ENCODE data around the gene TBC1D10A.

TBC1D10A gene

DNA sequence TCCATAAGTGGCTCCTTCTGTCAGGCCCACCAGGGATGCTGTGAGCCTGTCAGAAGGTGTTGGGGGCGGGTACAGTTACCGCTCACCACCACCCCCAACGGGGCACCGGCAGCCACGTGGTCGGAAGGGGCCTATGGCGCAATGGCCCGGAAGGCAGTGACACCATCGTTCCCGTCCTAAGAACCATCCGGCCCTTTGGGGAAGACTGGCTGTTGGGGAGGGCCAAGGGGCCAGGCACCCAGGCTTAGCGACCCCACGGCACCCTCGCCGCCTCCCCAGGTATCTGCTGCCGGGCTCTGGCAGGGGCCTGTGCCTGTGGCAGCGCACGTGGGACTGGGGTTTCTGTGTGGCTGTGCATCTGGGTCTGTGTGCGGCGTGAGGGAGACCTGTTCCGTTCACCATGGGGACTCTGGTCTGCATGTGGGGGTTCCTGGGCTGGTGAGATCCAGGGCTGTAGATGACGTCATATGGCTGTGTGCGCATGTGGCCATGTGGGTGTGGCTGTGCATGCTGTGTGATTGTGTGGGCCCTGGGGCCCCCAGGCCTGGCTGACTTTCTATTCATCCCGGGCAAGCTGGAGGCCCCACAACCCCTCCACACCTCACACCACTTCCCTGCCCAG lies 60.8 kb downstream of the TBC1D10A start:
- no peak for DNase-seq (ENCODE audit: low read depth)

DNA sequence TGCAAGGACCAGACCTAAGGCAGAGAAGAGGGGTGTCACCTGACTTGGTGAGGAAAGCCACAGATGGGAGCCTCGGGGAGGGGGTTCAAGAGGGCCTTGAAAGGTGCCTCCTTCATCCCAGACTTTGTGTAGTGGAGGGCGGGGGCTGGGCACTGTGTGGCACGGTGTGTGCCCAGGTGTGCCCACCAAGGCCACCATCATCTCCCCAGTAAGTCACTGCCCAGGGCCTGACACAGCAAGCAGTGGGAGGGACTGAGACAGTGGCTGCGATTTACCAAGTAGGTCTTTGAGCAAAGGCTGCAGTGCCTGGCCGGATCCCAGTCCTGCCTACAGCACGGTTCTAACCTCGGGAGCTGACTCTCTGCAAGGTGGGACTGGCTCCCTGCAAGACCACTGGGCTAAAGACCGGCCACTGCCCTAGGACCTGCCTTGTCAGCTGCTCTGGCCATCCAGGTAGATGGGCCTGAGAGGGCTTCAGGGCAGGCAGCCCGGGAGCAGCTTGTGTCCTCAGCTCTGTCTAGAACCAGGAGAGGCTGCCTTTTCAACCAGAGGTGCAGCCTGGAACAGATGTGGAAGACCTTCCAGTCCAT lies 61.5 kb downstream of the TBC1D10A start:
- no peak for DNase-seq (ENCODE audit: low read depth)

DNA sequence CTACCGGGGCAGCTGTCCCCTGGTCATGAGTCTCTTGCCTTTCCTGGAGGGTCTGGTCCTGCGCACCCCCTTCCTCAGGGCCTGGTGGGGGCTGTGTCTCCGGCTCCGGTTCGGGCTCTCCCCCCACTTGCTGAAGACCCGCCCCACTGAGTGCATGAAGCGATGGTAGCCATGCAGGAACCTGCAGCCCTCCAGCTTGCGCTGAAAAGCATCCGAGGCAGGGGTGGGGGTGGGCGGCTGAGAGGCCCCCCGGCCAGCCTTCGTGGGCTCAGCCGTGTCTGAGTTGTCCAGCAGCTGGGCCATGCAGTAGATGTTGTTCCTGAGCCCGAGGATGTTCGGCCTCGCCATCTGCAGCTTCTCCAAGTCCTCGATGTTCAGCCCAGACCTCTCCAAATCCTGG lies 62.9 kb downstream of the TBC1D10A start:
- DNase-seq (ENCODE audit: low read depth): no peak

DNA sequence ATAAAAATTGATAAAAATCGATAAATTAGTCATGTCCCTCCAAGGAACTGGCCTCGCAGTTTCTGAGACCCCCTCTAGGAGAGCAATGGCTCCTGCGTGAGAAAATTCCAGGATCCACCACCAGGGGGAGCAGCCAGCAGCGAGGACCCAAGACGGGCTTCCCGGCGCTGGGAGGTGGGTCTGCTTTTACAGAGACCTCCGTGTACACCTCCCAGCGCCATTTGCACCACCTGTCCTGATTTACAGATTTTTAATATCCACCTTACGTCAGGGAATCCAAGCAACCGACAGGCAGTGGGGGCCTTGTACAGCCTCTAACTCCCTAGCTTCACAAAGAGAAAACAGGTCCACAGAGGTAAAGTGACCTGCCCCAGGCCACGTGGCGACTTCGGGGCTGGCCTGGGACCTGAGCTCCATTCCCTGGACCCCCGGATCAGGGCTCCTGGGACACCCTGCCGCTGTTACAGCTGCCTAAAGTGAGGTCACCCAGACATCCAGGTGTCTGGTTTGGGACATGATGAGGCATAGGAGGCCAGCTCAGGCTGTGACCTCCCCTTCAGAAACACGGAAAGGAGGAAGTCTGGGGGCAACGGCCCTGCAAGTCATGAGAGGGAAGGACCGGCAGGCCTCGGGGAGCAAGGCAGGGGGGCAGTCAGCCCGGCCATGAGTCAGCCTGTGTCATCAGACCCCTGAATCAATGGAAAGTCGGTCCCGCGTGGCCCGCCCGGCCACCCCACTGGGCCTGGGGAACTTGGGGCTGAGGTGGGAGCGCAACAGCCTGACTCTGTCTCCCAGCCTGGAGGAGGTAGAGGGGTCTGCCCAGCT lies 63.6 kb downstream of the TBC1D10A start:
- DNase-seq (ENCODE audit: low read depth): peak; percentile 63

DNA sequence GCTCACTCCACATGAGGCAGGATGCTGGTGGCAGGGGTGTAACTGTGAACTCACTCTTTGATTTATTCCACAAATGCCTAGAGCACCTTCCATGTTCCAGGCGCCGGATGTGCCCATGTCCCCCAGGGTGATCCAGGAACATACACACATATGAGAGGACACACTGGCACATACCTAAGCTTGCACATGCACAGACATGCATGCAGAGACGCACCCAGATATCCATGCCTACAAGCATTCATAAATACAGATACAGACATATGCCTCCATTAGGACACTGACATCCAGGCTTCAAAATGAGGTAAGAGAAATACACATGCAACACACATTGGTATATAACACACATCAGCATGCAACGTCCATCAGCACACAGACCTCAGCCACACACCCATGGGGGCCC lies 64.6 kb downstream of the TBC1D10A start:
- DNase-seq (ENCODE audit: low read depth): no peak

DNA sequence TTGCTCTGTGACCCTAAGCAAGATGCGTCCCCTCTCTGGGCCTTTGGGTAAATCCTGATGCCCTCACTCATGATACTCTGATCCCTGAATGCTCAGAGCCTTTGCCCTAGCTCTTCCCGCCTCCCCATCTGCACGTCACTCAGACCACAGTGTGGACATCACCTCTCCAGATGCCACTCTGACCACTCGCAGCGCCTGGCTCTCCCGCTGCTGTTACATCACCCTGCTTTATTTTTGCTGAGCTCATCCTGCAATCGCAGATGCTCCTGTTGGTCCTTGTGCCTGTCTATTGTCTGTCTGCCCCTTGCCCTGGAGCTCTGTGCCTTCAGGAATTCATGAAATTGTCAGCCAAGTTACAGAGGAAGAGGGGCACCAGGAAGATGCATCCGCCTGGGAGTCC lies 65.6 kb downstream of the TBC1D10A start:
- no peak for DNase-seq (ENCODE audit: low read depth)

DNA sequence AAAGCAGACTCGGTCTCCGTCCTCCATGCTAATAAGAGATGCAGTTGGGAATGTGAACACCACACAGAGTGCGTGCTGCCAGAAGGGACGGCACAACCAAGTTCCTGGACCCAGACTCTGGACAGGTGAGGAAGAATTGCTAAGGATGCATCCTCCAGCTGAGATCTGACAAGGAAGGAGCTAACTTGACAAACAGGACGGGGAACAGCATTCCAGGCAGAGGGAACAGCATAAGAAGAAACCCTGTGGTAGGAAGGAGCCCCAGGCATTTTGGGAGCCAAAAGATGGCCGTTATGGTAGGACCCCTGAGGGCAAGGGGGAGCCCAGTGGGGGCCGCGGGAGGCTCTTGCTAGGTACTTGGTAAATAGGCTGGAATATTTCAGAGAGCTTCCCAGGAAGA lies 66.1 kb downstream of the TBC1D10A start:
- DNase-seq (ENCODE audit: low read depth): no peak

DNA sequence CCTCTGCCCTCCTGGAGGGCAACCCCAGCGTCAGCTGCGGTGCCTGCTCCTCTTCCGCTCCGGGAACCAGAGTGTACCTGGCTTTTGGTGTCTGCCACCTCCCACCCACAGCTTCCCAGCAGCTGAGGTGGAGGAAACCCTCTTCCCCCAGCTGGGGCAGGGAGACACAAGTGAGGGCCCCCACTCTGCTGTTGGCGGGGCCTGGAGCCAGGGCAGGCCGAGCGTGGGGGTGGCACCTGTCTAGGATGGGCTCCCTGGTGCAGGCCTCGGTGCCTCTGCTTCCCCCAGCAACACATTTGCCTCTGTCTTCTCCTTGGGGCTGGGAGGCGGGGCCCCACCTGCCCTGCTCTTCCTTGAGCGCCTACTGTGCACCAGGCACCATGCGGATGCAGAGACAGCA lies 66.5 kb downstream of the TBC1D10A start:
- DNase-seq (ENCODE audit: low read depth): no peak

DNA sequence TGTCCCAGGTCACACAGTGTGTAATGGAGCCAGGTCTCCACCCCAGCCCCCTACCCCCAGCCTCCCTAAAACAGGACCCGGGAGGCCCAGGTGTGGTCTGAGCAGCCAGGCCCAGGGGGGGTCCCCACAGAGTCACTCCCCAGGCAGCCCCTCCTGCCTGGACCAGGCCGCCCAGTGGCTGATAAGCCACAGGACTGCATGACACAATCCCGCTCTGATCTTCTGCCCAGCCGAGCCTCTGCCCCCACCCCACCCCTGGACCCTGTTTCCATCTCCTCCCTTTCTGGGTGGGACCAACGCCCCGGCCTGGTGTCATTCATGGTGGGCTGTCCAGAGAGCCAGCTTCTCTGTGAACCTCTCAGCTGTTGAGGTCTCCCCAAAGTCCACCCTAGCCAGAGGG lies 72.4 kb downstream of the TBC1D10A start:
- DNase-seq (ENCODE audit: low read depth): no peak

DNA sequence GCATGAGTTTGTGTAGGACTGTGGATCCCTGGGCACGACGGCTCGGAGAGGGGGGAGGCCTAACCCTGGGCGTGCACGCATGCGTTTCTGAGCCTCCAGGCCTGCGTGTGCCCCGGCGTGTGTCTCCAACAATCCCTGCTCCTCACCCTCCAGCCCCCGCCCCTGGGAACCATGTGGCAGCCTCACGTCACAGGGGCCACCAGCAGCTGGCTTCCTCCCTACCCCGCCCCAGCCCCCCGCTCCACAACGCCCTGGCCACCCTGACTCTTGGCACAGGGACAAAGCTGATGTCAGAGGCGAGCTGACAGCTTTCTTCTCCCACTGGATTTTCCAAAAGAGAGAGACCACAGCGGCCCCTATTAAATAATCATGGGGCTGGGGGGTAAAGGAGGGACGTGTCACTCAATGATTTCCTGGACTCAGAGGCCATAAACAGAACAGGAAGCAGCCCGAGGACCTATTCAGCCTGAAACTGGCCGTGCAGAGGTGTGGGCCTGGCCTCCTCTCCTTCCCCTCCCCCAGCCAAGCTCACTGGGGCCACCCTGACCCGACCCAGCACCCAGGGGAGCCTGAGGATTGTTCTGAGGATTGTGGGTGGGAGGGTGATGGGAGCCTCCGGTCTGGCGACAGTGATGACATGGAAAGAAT lies 73.4 kb downstream of the TBC1D10A start:
- DNase-seq (ENCODE audit: low read depth): peak; percentile 41

DNA sequence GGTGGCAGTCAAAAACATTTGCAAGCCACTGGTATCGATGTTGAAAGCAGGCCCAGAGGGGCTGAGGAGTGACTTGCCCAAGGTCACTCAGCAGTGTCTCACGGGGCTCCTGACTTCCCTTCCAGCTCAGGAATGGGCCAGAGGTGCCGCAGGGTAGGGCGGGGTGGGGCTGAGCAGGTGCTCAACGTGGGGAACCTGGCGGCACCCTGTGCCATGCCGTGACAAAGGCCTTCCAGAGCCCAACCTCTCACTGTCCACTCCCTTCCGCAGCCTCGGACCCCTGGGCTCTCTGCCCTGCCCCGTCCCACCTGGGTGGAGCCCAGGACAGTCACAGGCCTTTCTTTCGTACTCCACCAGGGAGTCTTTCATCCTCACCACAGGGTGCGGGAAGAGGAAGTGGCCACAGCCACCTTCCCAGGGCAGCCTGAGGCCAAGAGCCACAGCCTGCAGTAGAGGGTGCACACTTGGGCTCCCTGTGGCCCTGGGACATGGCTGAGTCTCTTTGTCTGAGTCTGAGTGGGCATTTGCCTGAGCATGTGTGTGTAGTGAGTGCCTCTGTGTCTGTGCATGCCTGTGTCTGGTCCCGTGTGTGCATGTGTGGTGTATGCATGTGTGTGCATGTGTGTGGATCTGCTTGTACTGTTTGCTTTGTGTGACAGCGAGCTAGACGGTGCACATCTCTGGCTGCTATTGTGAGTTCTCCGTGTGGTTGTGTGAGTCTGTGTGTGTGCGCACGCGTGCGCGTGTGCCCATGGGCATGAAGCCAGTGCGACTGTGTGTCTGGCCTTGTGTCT lies 74.1 kb downstream of the TBC1D10A start:
- no peak for DNase-seq (ENCODE audit: low read depth)

DNA sequence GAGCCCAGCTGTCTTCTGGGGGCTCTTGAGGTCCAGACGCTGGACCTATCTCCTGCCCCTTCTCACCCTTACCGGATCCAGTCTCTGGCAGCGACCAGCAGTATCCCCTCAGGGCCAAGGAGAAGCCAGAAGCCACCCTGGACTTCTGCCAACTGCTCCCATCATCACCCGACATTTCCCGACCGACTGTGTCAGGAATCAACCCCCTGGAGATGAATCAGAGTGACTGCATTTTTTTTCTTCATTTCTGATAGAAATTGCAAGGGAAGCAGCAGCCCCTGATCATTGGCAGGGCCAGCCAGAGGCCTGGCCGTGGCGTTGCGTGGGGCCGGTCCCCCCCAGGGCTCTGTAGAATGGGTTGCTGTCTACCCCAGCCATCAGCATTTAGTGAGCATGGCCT lies 75.0 kb downstream of the TBC1D10A start:
- DNase-seq (ENCODE audit: low read depth): peak; percentile 86

DNA sequence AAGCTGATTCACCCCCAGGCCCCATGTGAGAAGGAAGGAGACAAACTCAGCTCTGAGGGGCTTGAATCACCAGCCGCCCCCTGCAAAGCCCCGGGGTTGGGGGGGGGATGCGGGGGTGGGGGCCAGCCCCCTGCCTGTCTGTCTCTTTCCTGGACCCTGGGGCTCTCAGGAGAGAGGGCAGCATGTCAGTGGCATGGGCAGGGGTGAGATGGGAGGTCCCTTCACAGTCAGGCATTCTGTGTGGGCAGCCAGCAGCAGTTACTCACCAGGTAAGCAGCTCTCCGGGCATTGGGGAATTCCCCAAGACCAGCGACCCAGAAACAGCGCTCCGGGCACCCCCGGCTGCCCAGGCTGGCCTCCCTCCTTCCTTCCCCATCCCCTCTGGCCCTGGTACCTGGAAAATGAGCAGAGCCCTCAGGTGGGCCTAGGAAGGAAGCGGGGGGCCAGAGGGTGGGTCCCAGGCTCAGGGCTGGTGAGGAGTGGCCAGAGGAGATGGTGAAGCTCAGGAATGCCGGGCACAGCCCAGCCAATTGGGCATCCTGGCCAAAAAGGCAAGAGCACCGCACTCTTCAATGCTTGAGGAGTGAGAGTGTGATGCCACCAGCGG lies 76.0 kb downstream of the TBC1D10A start:
- peak; percentile 71 for DNase-seq (ENCODE audit: low read depth)

DNA sequence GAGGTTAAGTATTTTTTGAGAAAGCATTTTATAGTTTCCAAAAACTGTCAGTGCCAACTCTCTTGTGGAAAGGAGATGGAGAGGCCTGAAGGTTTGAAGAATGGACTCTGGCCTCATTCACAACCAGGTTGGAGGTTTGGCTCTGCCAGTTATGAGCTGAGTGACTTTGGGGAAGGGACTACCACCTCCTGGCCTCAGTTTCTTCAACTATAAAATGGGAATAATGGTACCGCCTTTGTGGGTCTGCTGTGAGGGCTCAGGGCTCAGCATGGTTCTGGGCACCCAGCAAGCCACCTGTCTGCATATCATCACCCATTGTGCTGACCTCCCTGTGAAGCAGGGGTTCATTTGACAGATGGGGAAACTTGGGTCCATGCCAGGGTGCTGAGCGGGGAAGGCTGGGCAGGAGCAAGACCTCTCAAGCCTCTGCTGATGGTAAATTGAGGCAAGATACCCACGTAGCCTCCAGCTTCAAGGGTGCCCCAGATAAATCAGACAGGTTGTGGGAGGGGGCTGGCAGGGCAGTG lies 76.6 kb downstream of the TBC1D10A start:
- no peak for DNase-seq (ENCODE audit: low read depth)

DNA sequence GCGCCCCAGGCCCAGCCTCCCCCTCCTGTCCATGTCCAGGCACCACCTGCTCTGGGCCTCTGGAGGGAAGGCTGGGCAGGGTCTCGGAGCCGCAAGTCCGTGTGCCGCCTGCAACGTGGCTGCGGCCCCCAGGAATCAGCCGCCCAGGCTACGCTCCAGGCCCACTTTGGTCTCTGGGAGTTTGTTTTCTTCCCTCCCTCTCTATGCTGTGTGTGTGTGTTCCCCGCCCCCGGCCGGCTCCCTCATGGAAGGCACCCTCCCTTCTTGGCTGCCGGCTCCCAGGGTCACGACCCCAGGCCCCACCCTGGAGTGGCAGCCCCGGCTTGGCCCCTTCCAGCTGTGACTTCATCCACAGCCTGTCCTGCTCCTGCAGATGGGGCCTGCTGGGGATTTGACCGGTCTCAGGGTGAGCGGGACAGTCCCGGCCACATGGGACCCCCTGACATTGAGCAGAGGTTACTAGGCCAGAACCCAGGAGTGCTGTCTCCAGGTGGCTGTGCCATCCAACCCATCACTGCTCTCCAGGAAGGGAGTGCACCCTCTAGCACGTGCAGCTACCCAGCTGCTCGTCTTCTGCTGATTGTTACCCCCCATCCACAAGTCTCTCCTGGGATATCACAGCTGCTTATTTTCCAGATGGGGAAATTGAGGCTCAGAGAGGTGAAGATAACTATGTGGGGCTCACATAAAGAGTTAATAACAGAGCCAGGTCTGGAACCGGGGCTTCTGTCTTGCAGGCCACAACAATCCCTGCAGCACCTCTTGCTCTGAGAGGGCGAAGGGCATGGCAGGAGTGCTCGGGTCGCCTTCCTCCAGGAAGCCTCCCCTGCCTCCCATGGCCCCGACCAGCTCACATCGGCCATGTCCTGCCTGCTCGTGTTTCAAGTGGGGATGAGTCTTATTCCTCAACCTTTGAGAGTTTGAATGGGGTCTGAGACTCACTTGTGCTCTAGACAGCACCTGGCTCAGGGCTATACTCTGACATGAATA lies 77.4 kb downstream of the TBC1D10A start:
- no peak for DNase-seq (ENCODE audit: low read depth)

DNA sequence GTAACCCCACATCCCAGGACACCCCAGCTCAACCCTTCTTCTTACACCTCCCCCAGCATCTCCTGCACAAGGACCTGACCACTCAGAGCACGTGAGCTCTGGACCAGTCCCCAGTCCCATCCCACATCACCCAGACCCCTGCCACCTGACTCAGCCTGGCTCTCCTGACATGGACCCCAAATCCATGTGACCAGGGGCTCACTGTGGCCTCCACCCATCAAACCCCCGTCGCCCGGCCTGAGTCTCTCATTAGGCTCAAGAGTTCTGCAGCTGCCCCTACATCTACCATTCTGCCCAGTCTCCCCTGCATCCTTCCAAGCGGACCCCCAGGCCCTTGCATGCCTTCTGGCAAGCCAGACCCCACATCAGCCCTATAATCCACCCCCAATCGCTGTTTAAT lies 78.3 kb downstream of the TBC1D10A start:
- no peak for DNase-seq (ENCODE audit: low read depth)

DNA sequence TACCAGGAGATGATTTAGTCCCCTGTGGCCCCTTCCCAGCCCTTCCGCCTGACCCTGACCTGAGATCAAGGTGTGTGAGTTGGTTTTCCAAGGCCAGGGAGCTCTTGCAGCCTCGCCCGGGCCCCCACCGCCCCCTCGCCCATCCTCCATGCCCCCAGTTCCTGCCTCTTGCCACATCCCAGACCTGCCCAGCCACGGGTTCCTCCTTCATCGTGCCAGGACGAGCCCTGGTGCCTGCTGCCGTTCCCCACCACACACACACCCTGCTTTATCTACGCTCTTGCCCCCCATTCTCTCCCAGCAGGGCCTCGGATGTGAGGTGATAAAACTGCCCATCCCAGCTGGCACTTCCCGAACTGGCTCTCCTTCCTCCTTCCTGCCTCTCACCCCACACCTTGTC lies 78.8 kb downstream of the TBC1D10A start:
- DNase-seq (ENCODE audit: low read depth): no peak

DNA sequence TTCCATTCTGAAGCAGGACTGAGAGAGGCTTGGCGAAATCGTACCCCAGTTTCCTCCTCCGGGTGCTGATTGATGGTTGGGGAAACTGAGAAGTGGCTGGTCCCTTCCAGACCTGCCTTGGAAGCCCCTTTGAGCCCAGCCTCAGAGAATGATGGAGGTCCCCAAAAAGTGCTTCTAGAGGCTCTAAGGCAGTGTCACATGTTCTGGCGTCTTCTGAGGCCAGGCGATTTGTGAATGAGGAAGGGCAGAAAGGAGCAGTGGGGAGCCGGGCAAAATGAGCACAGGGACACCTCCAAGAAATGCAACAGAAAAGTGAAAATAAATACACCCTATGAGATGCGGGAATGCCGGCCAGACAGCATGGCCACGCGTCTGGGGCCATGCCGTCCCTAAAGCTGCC lies 79.2 kb downstream of the TBC1D10A start:
- DNase-seq (ENCODE audit: low read depth): no peak

DNA sequence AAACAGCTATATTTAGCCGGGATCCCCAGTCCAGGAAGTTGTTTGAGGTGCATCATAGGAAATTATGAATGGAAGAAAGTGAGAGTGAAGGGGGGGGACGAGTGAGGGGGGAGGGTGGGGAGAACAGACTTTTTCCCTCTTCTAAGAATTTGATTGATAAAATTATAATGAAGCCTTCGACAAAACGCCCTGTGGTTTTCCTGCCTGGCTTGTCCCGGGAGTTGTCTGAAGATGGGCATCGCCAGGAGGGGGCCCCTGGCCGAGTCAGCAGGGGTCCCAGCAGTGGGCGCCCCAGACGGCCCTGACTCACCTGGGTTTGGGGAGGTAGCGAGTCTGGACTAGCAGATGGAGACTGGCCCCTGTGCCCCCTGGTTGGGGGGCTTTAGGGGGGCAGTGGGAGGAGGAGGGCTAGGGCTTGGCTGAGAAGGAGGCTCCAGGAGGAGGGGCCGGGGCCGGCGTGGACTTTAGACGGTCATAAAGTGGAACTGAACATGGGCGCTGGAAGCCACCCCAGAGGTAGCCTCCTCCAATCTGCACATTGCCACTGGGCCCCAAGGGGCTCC lies 79.8 kb downstream of the TBC1D10A start:
- no peak for DNase-seq (ENCODE audit: low read depth)

Data from EH (cell line).